Nephron (organoid): ENCODE results near the gene FSD1L.

Experiments
- H3K27ac Mint-ChIP-seq, 3 experiments: 2 replicates each; pipeline ENCODE4 v1.8.0; 2020; ENCODE audit warnings: mixed read lengths in 3 of 3, mild to moderate bottlenecking in 2 of 3, moderate library complexity in 1 of 3
- H3K27me3 Mint-ChIP-seq: 2 replicates; pipeline ENCODE4 v1.8.0; 2021; ENCODE audit warnings: low read depth, mild to moderate bottlenecking, moderate library complexity, mixed read lengths
- H3K36me3 Mint-ChIP-seq: 2 replicates; pipeline ENCODE4 v1.8.0; 2020; ENCODE audit warnings: low read depth, mixed read lengths
- H3K4me1 Mint-ChIP-seq: 2 replicates; pipeline ENCODE4 v1.8.0; 2020; ENCODE audit warnings: mixed read lengths
- H3K4me3 Mint-ChIP-seq, 3 experiments: 2 replicates each; pipeline ENCODE4 v1.8.0; 2020; ENCODE audit warnings: mild to moderate bottlenecking in 3 of 3, mixed read lengths in 3 of 3, moderate library complexity in 2 of 3
- H3K9me3 Mint-ChIP-seq: 2 replicates; pipeline ENCODE4 v1.8.0; 2020; ENCODE audit warnings: mixed read lengths
- TF ChIP-seq, protein P1 (sequence below), 3 experiments: fragments of 200-600 bp; sonication (generic); IDR thresholded peaks; one replicate each; pipeline ENCODE4 v1.5.0; 2021; ENCODE audit warnings: antibody characterized with exemption in 3 of 3; ENCODE audit not compliant: unreplicated experiment in 3 of 3

The FSD1L gene

DNA sequence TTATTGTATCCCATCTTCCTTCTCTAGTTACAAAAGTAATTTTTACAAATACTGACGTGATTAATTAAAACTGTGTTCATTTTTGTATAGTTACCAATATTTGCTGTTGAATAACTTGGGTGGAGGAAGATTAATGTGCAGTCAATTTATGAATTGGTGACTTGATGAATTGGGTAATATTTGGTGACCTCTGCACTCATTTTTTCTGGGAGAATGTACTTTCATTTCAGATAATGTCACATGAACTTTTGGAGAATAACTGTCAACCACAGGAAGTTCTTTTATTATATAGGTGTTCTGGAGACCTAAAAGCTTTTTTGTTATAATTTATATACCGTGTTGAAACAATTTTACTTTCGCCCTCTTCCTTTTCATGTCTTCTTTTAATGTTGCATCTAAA, 83.7 kb downstream of the FSD1L start:
- no peaks in the 10 kb centered on the region for H3K27me3 Mint-ChIP-seq
- no peaks in the 10 kb centered on the region for H3K4me1 Mint-ChIP-seq
- H3K27ac Mint-ChIP-seq = no peak overlapping the region
- H3K9me3 Mint-ChIP-seq = peaks cover 14% of the 10 kb centered on the region
- H3K4me3 Mint-ChIP-seq = no peak overlapping the region
- TF ChIP-seq, protein P1, sequence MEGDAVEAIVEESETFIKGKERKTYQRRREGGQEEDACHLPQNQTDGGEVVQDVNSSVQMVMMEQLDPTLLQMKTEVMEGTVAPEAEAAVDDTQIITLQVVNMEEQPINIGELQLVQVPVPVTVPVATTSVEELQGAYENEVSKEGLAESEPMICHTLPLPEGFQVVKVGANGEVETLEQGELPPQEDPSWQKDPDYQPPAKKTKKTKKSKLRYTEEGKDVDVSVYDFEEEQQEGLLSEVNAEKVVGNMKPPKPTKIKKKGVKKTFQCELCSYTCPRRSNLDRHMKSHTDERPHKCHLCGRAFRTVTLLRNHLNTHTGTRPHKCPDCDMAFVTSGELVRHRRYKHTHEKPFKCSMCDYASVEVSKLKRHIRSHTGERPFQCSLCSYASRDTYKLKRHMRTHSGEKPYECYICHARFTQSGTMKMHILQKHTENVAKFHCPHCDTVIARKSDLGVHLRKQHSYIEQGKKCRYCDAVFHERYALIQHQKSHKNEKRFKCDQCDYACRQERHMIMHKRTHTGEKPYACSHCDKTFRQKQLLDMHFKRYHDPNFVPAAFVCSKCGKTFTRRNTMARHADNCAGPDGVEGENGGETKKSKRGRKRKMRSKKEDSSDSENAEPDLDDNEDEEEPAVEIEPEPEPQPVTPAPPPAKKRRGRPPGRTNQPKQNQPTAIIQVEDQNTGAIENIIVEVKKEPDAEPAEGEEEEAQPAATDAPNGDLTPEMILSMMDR (IDR thresholded peaks at IDR 0.05; ENCODE audit: unreplicated experiment in 3 of 3) = no peak
- peaks cover 55% of the 10 kb centered on the region for H3K36me3 Mint-ChIP-seq

DNA sequence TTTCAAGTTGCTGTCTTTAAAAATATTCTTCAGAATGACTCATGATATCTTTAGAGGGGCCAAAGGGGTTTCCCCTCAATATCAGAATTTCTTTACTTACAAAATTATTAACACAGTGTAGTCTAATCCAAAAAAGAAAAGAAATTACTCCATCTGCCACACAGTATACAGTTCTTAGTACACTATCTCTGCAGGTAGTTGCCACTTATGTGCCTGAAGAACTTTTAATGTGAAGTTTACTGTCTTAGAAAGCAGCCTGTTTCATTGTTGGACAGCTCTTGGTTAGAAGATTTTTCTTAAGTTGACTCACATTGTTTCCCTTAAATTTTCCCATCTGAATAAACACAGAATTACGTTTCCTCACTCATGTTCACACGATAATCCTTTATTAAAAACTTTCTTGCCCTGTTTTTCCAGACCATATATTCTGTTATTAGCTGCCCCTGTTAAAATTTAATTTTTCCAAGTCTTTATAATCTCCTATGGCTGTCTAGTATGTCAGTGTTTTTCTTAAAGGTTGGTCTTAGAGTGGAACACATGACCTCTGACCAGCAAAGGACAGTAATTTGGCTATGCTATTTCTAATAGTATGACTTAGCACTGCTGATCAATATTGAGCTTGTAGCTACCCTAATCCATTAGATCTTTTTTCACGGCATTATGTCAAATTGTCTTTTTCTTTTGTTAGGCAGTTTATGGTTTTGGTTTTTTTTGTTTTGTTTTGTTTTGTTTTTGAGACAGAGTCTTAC, 88.3 kb downstream of the FSD1L start:
- Mint-ChIP-seq H3K27ac (no peak overlapping the region), H3K4me3 (no peak overlapping the region), H3K27me3 (no peaks in the 10 kb centered on the region), H3K4me1 (no peaks in the 10 kb centered on the region), H3K9me3 (no peaks in the 10 kb centered on the region), H3K36me3 (peaks cover 55% of the 10 kb centered on the region)
- TF ChIP-seq, protein P1 (IDR thresholded peaks at IDR 0.05; ENCODE audit: unreplicated experiment in 3 of 3) = no peak

DNA sequence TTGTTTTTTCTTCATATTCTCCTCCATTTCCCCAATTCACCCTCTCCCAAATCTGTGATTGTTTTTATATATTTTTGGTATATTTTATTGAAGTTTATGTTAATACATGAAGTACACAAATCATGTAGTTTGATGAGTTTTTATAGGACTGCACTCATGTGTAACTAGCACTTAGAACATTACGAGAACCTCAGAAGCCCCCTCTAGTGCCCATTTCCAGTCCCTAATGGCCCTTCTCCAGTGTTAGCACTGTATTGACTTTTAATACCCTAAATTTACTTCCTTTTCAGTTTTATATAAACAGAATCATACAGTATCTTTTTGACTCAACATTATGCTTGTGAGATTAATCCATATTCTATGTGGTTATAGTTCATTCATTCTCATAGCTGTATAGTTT, 91.6 kb downstream of the FSD1L start:
- H3K4me1 Mint-ChIP-seq = no peaks in the 10 kb centered on the region
- TF ChIP-seq, protein P1 (IDR thresholded peaks at IDR 0.05; ENCODE audit: unreplicated experiment in 3 of 3) = no peak
- H3K27me3 Mint-ChIP-seq = no peaks in the 10 kb centered on the region
- H3K9me3 Mint-ChIP-seq = no peaks in the 10 kb centered on the region
- H3K4me3 Mint-ChIP-seq = no peak overlapping the region
- peaks cover 57% of the 10 kb centered on the region for H3K36me3 Mint-ChIP-seq
- no peak overlapping the region for H3K27ac Mint-ChIP-seq

DNA sequence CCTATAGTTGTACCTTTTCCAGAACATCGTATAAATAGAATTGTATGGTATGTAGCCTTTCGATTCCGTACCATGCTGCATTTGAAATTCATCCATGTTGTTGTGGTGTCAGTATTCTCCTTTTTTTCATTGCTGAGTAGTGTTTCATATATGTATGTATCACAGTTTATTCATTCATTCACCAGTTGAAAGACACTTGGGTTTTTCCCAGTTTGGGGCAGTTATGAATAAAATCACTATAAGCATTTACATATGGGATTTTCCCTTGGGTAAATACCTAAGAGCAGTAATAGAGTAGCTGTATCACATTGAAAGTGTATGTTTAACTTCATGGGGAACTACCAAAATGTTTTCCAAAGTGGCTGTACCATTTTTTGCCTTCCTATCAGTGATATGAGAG, 94.0 kb downstream of the FSD1L start:
- Mint-ChIP-seq H3K27me3 (no peaks in the 10 kb centered on the region), H3K9me3 (no peaks in the 10 kb centered on the region), H3K27ac (no peak overlapping the region), H3K36me3 (peaks cover 48% of the 10 kb centered on the region), H3K4me1 (no peaks in the 10 kb centered on the region), H3K4me3 (no peak overlapping the region)
- TF ChIP-seq, protein P1 (IDR thresholded peaks at IDR 0.05; ENCODE audit: unreplicated experiment in 3 of 3) = no peak

DNA sequence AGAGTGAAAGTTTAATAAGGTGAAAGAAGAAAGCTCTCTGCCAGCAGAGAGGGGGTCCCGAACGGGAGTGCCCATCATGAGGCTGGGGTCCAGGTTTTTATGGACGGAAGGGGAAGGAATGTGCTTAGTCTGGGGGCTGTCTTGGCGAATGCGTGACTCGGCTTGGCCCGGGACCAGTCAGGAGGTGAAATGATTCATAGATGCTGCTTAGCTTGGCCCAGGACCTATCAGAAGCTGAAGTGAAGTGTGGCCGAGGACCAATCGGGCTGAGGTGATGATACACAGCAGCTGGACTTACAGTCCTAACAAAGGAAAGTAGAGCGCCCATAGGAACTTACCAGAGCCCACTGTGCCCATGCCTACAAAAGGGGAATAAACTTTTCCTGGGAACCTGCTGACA, 106.2 kb downstream of the FSD1L start:
- Mint-ChIP-seq H3K36me3 (peaks cover 12% of the 10 kb centered on the region), H3K27me3 (no peaks in the 10 kb centered on the region), H3K9me3 (peaks cover 9% of the 10 kb centered on the region), H3K27ac (no peak overlapping the region), H3K4me3 (no peak overlapping the region), H3K4me1 (peaks cover 16% of the 10 kb centered on the region)
- TF ChIP-seq, protein P1 (IDR thresholded peaks at IDR 0.05; ENCODE audit: unreplicated experiment in 3 of 3) = no peak
